HG02588 (cell line): Measurements from ENCODE around the gene NDUFA11.

Experiments used
- ATAC-seq: cut with Tn5 transposase; IDR thresholded peaks from one replicate; pipeline ENCODE4 v1.9.1; 2021; ENCODE audit warnings: mild to moderate bottlenecking, moderate library complexity; ENCODE audit not compliant: unreplicated experiment

The NDUFA11 gene

GRCh38 chr19:5932609-5933262 lies 29.1 kb upstream of the NDUFA11 start:
- no peak for ATAC-seq

- no peak for ATAC-seq
Measured at GRCh38 chr19:5932146-5932545, 28.6 kb upstream of the NDUFA11 start.

DNA sequence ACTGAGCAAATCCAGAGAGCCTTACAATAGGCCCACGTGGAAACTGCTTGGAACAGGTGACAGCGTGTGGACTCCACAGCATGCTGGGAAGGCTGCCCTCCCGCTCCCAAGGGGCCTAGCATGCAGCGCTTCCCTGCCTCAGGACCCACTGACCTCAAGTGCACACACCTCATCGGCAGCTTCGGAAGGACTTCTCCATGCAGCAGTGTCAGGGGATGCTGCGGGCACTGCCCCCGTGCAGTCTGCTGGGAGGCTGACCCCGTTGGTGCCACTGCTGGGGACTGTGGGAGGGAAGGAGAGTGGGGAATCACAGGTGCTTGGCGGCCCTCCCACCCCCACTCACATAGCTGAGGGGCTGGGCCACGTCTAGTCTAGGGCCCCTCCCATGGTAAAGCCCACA lies 27.7 kb upstream of the NDUFA11 start:
- ATAC-seq = no peak

DNA sequence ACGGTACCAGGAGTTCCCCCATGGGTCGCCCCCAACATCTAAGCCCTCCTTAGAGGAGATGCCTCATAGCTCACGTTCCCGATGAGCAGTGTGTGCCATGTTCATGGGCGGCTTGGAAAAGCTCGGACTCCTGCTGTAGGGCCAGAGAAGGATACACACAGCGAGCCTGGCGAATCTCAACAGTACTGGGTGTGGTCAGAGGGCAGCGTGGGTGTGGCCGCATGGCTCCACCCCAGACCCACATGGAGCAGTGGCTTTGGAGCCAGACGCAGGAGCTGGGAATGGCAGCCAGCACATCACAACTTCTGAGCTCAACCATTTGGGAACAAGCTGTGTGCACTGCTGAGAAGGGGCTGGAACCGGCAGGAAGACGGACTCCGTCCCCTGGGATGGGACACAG lies 26.0 kb upstream of the NDUFA11 start:
- no peak for ATAC-seq

- ATAC-seq = no peak
Measured at GRCh38 chr19:5929179-5929578, 25.6 kb upstream of the NDUFA11 start.

GRCh38 chr19:5927441-5927821 lies 23.8 kb upstream of the NDUFA11 start:
- no peak for ATAC-seq

DNA sequence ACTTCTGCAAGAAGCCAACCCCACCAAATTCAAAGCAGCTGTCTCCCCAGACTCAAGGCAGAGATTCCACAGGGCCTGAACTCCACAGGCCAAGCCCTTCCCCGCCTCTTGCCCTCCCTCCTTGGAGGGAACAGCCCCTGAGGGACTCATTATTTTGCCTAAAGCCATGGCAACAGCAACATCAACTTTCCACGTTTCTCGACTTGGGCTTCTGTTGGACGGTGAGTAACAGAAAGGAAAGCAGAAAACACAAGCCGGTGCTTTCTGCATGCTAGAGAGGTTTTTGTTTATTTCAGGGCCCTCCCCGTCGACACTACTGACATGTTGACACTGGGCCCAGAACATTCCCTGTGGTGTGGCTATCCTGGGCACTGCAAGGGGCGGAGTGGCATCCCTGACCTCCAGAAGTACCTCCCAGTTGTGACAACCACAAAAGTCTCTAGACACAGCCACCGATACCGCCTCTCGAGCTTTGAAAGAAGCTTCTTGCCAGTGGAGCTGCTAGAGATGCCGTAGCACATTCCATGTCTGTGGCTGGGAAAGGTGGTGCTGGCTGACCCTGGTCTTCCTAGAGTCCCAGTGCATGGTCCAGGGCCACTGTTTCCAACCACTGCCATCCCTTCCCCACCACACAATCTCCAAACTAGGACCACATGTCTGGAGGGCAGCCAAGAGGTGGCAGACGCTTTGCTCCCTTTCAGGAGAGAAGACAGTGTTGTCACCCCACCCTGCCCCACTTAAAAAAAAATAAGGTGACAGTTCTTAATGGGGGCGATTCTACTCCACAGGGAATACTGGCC lies 23.3 kb upstream of the NDUFA11 start:
- ATAC-seq = no peak

DNA sequence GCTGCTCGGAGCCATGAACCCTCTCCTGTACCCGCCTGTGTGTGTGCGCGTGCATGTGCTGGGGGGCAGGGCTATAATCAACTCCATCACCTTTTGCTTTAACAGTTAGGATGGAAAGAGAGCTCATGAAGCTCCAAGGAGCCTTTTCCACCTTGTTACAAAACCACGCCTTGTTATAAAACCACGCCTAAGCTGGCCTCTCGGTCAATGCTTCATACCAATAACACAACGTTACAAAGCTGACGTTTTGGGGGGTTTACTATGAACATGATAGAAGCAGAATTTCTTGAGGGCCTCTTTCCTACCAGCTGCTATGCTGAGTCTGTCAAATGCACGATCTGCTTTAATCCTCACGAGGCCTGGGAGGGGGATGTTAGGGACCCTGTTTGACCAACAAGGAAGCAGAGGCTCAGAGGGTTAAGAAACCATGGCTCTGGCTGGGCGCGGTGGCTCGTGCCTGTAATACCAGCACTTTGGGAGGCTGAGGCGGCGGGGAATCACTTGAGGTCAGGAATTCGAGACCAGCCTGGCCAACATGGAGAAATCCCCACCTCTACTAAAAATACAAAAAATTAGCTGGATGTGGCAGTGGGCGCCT lies 22.3 kb upstream of the NDUFA11 start:
- no peak for ATAC-seq

- ATAC-seq = no peak
Measured at GRCh38 chr19:5923356-5923755, 19.8 kb upstream of the NDUFA11 start.

DNA sequence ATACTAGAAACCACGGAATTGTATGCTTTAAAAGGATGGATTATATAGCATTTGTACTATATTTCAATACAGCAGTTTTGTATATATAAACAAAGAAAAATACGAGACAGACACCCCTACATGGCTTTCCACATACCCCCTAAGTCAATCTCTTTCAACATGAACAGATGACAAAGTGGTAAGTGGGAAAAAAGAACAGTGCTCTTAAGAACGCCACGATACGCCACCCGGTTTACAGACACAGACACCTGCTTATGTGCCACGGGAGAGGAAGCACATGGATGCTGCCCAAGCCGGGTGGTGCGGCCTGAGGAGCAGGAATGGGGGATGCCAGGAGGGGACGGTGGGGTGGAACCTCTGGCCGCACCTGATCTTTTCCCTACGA lies 18.6 kb upstream of the NDUFA11 start:
- no peak for ATAC-seq

DNA sequence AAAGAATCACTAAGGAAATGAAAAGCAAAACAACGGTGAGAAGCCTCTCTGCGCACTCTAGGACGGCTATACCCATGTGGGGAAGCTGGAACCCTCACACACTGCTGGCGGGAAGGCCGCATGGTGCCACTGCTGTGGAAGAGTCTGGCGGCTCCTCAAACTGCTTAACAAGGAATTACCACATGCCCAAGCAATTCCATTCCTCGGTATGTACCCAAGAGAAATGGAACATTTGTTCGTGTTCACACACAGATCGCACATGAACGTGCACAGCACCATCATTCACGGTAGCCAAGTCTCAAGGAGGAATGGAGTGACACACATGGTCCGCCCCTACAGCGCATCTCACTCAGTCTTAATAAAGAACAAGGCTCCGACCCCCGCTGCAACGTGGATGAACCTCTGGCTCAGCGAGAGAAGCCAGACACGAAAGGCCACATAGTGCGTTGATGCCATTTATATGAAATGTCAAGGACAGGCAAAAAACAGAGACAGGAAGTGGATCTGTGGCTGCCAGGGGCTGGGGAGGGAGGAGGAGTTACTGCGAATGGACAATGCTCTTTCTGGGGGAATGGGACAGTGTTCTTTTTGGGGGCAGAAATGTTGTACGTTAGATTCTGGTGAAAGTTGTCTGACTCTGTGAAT lies 18.0 kb upstream of the NDUFA11 start:
- no peak for ATAC-seq

- no peak for ATAC-seq
Measured at GRCh38 chr19:5918463-5919079, 15.0 kb upstream of the NDUFA11 start.

DNA sequence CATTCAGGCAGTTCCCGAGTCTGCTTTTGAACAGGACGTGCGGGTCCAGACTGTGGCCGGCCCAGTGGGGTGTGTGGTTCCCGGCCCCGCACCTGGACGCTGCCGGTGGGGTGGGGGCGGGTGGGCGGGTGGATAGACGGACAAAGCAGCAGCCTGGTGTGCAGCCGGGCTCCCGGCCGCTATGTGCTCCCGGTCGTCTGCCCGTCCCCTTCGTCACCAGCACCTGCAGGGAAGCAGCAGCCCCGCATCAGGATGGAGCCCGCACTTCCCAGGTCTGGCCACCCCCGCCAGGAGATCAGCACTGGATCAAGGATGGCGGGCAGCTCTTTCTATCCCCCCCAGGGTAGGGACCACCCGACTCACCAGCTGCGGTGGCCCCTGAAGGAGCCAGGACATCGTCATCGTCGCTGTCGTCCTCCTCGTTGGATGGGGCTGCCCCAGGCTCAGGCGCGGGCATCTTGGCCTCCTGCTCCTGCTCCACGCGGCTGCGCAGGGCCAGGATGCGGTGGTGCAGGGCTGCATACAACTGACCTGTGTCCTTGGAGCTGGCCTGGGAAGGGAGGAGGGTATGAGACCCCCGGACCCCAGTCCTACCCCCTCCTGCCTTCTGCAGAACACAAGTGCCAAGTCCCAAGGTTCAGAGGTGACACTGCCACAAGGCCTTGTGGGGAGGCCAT lies 14.0 kb upstream of the NDUFA11 start:
- ATAC-seq = no peak

GRCh38 chr19:5916181-5916708 lies 12.7 kb upstream of the NDUFA11 start:
- no peak for ATAC-seq

DNA sequence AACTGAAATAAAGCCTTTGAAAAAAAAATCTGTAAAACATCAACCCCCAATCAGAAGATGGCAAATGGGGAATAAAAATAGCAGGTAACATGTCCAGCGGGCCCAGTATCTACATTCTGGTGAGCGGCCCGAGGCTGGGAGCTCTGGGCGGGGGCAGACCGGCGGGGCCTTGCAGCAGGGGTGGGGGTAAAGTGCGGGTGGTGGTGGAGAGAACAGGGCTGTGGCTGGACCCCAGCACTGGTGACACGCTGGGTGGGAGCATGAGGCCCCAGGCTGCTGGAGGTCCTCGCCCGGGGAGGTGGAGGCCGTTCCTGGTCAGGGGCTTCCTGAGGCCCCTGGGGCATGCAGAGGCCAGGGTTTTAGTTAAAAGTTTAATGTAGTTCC lies 12.2 kb upstream of the NDUFA11 start:
- no peak for ATAC-seq

DNA sequence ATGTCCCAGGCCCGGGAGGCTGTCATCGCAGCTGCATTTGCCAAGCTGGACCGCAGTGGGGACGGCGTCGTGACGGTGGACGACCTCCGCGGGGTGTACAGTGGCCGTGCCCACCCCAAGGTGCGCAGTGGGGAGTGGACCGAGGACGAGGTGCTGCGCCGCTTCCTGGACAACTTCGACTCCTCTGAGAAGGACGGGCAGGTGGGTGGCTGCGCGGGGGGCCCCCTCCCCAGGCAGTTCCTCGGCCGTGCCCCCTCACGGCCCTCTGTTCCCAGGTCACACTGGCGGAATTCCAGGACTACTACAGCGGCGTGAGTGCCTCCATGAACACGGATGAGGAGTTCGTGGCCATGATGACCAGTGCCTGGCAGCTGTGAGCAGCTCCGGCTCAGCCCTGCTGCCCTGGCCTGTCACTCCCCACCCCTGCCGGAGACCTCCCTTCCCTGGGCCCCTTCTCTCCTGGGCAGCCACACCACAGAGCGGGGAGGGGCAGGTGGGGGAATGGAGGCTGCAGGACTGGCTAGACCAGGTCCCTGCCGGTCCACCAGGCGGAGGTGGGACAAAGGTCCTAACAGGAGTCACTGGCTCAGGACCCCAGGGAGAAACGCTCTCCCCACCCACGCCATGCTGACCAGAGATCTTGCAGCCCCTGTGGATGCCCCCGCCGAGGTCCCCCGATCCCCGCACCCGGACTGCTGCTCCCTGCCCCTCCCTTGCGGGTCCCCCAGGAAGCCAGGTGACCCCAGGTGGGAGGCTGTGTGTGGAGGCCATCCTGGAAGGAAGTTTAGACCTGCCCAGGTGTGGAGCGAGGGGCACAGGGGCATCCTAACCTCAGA lies 11.6 kb upstream of the NDUFA11 start:
- no peak for ATAC-seq

DNA sequence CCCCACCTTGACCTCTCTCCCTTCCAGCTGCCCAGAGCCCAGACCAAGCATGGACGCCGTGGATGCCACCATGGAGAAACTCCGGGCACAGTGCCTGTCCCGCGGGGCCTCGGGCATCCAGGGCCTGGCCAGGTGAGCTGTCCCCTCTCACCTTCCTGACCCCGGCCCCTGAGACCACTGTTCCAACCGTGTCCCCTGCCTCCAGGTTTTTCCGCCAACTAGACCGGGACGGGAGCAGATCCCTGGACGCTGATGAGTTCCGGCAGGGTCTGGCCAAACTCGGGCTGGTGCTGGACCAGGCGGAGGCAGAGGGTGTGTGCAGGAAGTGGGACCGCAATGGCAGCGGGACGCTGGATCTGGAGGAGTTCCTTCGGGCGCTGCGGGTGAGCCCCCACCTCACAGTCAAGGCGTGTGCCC lies 10.8 kb upstream of the NDUFA11 start:
- ATAC-seq = no peak

GRCh38 chr19:5913739-5914357 lies 10.3 kb upstream of the NDUFA11 start, which contains the start of gene CAPS:
CAPS (plus strand) TSS chr19:5914254; CDS start chr19:5914407, 153 bp downstream.
- no peak for ATAC-seq

GRCh38 chr19:5911366-5911765 lies 7.8 kb upstream of the NDUFA11 start:
- no peak for ATAC-seq
